GM18867 (cell line): Measurements from ENCODE around the gene MORN1.

Experiments used
- ATAC-seq: cut with Tn5 transposase; IDR thresholded peaks from one replicate; pipeline ENCODE4 v1.9.1; 2021; ENCODE audit warnings: mild to moderate bottlenecking, moderate library complexity; ENCODE audit not compliant: unreplicated experiment

The MORN1 gene

DNA sequence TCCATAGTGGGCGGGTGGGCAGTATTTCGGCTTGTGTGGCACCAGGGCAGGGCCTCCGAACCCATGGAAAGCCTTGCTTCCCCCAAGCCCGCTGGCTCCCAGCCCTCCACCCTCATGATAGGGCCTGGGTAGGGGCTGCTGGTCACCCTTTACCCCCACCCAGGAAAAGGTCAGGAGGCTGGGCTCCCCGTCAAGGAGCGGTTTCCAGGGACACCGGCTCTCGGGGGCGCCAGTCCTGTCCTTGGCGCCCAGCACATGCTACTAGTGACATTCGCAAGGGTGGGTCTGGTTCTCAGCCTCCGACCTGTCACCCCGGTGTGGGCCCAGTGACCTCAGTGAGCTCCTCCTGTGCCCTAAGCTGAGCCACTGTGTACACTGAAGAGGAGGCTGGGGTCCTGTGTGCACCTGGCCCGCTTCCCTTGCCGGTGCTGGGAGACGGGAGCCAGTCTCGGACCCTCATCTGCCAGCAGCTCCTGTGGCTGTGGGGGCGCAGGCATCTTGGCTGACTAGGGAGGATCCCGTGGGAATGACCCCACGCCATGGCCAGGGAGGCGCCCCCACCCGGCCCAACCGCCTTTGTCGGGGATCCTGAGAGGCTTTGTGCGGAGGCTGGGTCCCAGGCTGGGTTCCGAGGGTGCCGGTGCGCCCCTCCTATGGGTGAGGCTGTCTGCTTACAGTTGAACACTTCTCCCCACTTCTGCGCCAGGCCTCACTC is 108.6 kb downstream of the MORN1 start:
- ATAC-seq: no peak

DNA sequence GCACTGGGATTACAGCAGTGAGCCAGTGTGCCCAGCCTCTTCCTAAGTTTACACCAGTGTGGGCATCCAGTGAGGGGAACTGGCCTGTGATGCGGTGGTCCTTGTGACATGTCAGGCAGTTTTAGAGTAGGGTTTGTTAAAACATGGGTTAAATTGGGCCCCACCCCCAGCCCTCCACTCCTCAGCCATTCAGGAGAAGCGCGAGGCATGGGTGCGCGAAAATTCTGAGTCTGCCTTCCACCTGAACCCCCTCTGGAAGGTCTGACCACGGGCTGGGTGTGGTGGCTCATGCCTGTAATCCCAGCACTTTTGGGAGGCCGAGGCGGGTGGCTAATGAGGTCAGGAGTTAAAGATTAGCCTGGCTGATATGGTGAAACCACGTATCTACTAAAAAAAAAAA is 111.5 kb downstream of the MORN1 start:
- ATAC-seq: no peak

GRCh38 chr1:2279210-2279639 is 112.1 kb downstream of the MORN1 start:
- ATAC-seq: no peak

DNA sequence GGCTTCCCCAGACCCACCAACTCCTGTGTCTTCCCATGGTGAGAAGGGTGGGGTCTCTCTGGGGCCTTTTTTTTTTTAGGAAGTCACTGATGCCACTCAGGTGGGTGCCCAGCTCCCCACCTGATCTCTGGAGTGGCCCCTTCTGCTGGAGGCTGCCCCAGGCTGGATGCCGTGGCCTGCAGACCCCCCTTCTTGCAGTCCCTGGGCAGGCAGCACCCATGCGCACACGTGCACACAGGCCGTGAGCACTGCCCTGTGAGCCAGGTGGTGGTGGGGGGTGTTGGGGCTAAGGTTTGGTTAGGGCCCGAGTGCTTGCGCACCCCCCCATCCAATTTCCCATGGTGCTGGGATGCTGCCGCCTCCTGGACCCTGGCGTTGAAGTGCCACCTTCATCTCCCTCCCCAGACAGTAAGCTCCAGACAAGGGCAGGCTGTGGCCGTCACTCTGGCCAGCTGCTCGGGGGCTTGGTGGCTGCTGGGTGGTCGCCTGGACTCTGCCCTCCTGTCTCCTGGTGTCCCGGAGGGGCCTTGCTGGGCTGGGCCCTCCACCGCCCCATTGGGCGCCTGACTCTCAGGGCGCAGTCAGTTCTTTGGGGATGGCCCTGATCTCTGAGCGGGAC is 112.7 kb downstream of the MORN1 start:
- ATAC-seq: no peak

GRCh38 chr1:2277741-2278488 is 113.4 kb downstream of the MORN1 start:
- no peak for ATAC-seq

- ATAC-seq: no peak
Observed at GRCh38 chr1:2276803-2277580, 114.4 kb downstream of the MORN1 start.

GRCh38 chr1:2275796-2276536 is 115.4 kb downstream of the MORN1 start:
- no peak for ATAC-seq

GRCh38 chr1:2274929-2275475 is 116.4 kb downstream of the MORN1 start:
- no peak for ATAC-seq

- no peak for ATAC-seq
Observed at GRCh38 chr1:2274231-2274928, 117.0 kb downstream of the MORN1 start.

GRCh38 chr1:2273401-2274090 is 117.8 kb downstream of the MORN1 start:
- ATAC-seq: no peak

GRCh38 chr1:2272686-2273400 is 118.5 kb downstream of the MORN1 start:
- ATAC-seq: no peak

DNA sequence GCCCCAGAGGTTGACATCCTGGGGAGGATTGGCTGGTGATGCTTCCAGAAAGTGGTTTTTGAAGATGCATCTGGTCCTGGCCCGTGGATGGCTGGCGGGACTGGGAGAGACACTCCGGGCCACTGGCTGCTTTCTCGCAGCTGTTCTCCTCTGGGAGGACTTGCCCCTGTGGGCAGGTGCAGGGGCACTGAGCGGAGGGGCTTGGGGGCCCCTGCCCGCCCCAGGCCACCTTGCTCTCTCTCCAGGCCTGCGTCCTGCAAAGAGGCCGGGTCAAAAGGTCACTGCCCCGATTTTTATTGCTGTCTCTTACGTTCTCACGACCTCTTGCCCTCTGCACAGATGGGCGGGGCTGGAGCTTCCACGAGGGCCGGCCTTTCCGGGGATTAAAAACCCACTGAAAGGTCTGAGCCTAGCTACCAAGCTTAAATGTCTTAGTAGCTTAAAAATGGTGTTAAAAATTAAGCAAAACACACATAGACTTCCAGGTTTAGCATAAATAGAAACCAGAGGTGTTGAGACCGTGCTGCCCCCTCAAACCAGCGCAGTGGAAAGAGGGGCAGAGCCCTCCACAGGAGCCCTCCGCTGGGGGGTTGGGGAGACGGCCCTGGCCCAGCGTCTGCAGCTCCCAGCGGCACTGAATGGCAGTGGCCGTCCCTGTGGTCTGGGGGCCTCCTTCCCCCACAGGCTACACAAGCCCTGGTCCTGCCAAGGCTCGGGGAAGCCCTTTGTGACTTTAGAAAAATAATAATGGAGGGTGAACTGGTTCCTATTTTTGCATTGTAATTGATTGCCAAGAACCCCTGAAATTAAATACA is 119.3 kb downstream of the MORN1 start:
- no peak for ATAC-seq
